Left ventricle myocardium inferior (tissue), 1 donor: ENCODE data around the gene NTNG1. TPM values are rescaled to one million over a fixed set of nuclear protein-coding genes. Genes with fewer than 3 reads are reported as not detected.

Source experiments
- DNase-seq: peaks from one replicate; pipeline ENCODE4 v3.0.0-alpha.2; 2020
- H3K27ac ChIP-seq: fragments of 200-600 bp; replicated peaks from 2 replicates; pipeline ENCODE4 v1.8.0; 2021
- H3K27me3 ChIP-seq: fragments of 200-600 bp; 2 replicates; pipeline ENCODE4 v1.8.0; 2021; ENCODE audit warnings: low read depth
- H3K36me3 ChIP-seq: fragments of 200-600 bp; 2 replicates; pipeline ENCODE4 v1.8.0; 2021
- H3K4me1 ChIP-seq: fragments of 200-600 bp; 2 replicates; pipeline ENCODE4 v1.8.0; 2021
- H3K4me3 ChIP-seq: fragments of 200-600 bp; 2 replicates; pipeline ENCODE4 v1.8.0; 2021; ENCODE audit warnings: mild to moderate bottlenecking, moderate library complexity
- H3K9me3 ChIP-seq: fragments of 200-600 bp; replicated peaks from 2 replicates; pipeline ENCODE4 v1.8.0; 2021
- intact Hi-C: fragments of 100-400 bp; cut with micrococcal nuclease; formaldehyde crosslinking; loops from one replicate; pipeline ENCODE4 v1.11.0; 2022
- total RNA-seq: library from RNA; stranded (reverse); fragmentation: NEBNext Ultra II Directional; extraction: Animal tissue kit (Norgen Biotek cat#: 25700); gene quantifications from one replicate; pipeline ENCODE4 v1.2.1, GENCODE V29; 2021
- TF ChIP-seq, protein P1 (sequence below): fragments of 200-600 bp; IDR thresholded peaks from 2 replicates; pipeline ENCODE4 v1.8.0; 2021; ENCODE audit warnings: antibody characterized with exemption, mild to moderate bottlenecking, borderline replicate concordance
- donor health status: DM: no; HTN: yes; CAD: no; lungs with severe emphysema.

Gene NTNG1
- total RNA-seq, 1 donor from 2014 or later: 0.30 TPM

DNA sequence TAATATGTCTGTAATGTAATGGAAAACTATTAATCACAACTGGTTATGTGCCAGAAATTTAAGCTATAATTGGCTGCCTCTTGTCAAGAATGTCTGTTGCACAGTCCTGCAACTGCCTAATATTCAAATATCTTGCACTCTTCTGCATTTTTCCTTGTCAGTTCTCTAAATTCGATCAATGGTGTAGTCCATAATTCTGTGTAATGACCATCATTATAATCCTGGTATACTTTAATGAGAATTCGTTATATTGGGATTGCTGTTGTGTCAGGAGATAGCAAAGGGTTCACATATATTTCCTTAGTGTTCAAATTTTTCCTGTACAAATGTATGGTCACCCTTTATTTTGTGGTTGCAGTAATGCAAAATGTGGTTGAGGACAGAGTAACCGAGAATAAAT, 4.8 kb downstream of the NTNG1 start:
- Histone ChIP-seq H3K36me3 (no peaks in the 10 kb centered on the region), H3K4me3 (no peak overlapping the region), H3K27ac (no peak overlapping the region), H3K27me3 (peaks cover 76% of the 10 kb centered on the region), H3K9me3 (no peaks in the 10 kb centered on the region), H3K4me1 (peaks cover 15% of the 10 kb centered on the region)
- no peak for DNase-seq
- intact Hi-C loops: no loop called here
- TF ChIP-seq, protein P1, sequence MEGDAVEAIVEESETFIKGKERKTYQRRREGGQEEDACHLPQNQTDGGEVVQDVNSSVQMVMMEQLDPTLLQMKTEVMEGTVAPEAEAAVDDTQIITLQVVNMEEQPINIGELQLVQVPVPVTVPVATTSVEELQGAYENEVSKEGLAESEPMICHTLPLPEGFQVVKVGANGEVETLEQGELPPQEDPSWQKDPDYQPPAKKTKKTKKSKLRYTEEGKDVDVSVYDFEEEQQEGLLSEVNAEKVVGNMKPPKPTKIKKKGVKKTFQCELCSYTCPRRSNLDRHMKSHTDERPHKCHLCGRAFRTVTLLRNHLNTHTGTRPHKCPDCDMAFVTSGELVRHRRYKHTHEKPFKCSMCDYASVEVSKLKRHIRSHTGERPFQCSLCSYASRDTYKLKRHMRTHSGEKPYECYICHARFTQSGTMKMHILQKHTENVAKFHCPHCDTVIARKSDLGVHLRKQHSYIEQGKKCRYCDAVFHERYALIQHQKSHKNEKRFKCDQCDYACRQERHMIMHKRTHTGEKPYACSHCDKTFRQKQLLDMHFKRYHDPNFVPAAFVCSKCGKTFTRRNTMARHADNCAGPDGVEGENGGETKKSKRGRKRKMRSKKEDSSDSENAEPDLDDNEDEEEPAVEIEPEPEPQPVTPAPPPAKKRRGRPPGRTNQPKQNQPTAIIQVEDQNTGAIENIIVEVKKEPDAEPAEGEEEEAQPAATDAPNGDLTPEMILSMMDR: no peak

- Histone ChIP-seq H3K4me3 (no peak overlapping the region), H3K4me1 (no peaks in the 10 kb centered on the region), H3K9me3 (no peaks in the 10 kb centered on the region), H3K36me3 (no peaks in the 10 kb centered on the region), H3K27ac (no peak overlapping the region), H3K27me3 (peaks cover 56% of the 10 kb centered on the region)
- no peak for DNase-seq
- intact Hi-C loops: no loop called here
- TF ChIP-seq, protein P1: no peak
Observed at GRCh38 chr1:107147843-107148242, 7.0 kb downstream of the NTNG1 start.

DNA sequence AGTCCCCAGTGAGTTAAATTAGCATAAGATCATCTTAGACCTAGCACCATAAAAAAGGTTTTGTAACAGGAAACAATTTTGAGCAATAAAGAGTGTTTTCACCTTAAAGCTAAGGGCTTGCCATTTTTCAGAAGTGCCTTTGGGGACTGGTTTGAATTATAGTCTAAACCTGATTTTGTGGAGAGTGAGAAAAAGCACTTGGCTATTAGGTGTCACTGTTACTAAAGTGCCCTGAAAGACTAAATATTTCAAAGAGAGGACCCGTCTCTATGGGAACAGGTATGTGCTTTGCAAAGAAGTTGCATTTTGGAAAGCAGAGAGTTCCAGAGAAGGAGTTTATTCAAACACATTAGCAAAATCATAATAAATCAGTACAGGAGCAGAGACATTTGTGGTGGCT, 9.1 kb downstream of the NTNG1 start:
- DNase-seq: no peak
- no peaks in the 10 kb centered on the region for H3K9me3 ChIP-seq
- TF ChIP-seq, protein P1: no peak
- no peaks in the 10 kb centered on the region for H3K36me3 ChIP-seq
- H3K4me1 ChIP-seq: no peaks in the 10 kb centered on the region
- no peak overlapping the region for H3K27ac ChIP-seq
- intact Hi-C loops: no loop called here
- H3K27me3 ChIP-seq: peaks cover 35% of the 10 kb centered on the region
- H3K4me3 ChIP-seq: no peak overlapping the region

DNA sequence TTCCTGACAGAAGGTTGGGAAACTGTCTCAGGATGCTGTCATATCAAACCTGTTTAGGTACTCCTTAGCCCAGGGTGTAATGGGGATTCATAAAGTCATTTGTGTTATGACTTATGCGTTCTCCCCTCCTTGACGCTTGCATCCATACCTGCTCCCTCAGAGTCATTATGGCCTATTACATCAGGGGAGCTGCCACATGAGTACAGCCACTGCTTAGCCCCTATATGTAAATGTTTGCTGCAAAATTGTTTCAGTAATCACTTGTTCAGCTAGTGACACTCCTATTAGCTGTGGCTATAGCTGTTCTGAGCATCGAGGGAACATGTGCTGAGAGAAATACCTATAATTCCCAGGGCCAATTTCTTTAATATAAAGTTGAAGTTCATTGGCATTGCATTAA, 10.5 kb downstream of the NTNG1 start:
- no peak overlapping the region for H3K27ac ChIP-seq
- intact Hi-C loops: no loop called here
- DNase-seq: no peak
- H3K4me1 ChIP-seq: no peaks in the 10 kb centered on the region
- TF ChIP-seq, protein P1: no peak
- H3K9me3 ChIP-seq: no peaks in the 10 kb centered on the region
- H3K27me3 ChIP-seq: peaks cover 23% of the 10 kb centered on the region
- H3K36me3 ChIP-seq: no peaks in the 10 kb centered on the region
- H3K4me3 ChIP-seq: no peak overlapping the region

DNA sequence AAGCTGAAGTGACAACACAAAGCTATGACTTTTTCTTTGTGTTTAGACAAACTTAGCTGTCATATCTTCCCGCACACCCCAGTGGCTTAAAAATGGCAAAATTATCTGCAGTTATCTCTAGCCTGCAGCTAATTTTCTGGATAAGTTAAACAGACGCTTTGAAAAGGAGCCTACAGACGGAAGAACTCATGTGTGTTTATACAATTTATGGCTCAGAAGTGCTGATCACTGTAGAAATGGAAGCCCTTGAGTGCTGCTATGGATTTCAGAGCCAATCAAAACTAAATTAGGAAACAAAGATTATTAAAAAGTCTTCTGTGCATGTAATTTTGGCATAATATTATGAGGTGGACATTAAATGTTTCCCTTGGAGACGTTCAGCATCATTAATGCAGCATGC, 11.6 kb downstream of the NTNG1 start:
- TF ChIP-seq, protein P1: no peak
- intact Hi-C loops: no loop called here
- H3K27ac ChIP-seq: no peak overlapping the region

DNA sequence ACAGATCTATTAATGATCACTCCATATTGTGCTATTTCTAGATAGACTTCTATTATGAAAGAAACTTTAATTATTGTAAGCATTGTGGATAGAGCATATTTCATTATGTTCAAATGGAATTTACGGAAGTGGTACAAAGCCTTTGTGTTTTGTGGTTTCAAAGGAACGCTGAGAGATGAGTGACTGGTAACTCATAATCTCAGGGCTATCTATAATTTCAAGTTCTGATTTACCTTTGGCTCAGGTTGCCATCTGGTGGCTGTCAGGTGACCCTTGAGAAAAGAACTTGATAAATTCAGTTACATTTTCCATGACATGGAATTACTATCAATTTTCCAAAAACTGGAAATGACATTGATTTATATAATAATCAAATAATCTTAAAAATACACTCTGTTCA, 12.2 kb downstream of the NTNG1 start:
- Histone ChIP-seq H3K27me3 (peaks cover 7% of the 10 kb centered on the region), H3K36me3 (no peaks in the 10 kb centered on the region), H3K27ac (no peak overlapping the region), H3K4me1 (no peaks in the 10 kb centered on the region), H3K4me3 (no peak overlapping the region), H3K9me3 (no peaks in the 10 kb centered on the region)
- no peak for DNase-seq
- TF ChIP-seq, protein P1: no peak
- intact Hi-C loops: no loop called here

More for the DNA sequence above, 11.6 kb downstream of the NTNG1 start:
- Histone ChIP-seq H3K27me3 (peaks cover 12% of the 10 kb centered on the region), H3K4me3 (no peak overlapping the region), H3K36me3 (no peaks in the 10 kb centered on the region), H3K4me1 (no peaks in the 10 kb centered on the region), H3K9me3 (no peaks in the 10 kb centered on the region)
- no peak for DNase-seq
